ENCODE data around the gene EPG5.

DNA sequence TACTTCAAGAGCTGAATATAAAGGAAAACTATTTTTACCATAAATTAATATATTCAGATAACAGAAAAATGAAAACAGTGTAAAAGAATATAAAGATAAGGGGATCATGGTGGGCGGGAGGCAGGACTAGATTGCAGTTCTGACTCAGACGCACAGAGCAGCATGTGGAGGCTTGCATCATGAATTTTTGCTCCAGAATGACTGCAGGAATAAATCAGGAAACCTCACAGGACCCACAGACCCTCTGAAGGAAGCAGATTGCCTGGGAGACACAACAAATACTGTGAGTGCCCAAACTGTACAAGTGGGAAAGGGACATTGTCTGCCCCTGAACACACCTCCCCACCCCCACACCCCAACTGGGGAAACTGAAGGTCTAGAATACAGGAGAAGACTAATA is 160.9 kb downstream of the EPG5 start:
- TF ChIP-seq CTCF (conservative IDR thresholded peaks at IDR 0.05; ENCODE audit: low read length): no peak
- TF ChIP-seq EZH2phosphoT487 (IDR thresholded peaks at IDR 0.05; ENCODE audit: borderline replicate concordance, low read depth, low read length): no peak
